Right kidney (tissue), 1 donor: ENCODE results near the gene MDH1.

ENCODE experiments used
- DNase-seq: peaks from one replicate; pipeline ENCODE4 v3.0.0-alpha.2; 2016

MDH1 gene

DNA sequence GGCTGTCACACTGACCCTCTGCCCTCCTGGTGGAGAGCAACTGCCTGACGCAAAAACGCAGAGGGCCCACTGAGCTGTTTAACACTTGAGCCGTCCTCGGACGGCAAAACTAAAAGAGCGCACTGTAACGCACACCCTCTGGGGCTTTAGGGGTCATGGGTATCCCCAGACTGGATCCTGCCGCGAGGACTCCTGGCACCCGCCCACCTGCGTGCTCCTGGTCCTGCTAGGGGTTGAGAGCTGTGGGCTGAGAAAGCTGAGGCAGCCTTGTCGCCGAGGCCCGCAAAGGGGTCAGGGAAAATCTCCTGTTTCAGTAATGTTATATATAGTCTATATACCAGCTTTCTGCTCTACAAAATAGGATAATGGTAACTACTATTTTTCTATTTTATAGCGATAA, 39.1 kb downstream of the MDH1 start:
- no peak for DNase-seq

GRCh38 chr2:63628403-63628942, 39.7 kb downstream of the MDH1 start:
- DNase-seq = no peak

DNA sequence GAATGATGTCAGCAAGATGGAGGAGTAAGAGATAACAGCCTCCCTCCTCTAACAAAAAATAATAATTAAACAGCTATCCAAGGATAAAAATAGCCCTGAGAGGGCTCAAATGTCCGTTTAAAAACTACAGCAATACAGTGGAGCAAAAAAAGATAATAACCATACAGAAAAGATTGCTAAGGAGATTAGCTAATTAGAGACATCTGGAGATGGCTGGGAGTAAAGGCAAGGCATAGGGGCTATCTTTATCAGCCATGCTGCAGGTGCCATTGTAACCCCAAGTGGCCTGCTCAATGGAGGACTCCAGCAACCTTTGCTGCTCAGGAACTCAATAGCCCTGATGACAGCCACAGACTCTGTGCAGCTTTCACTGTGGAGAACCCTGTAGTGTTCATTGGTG, 42.7 kb downstream of the MDH1 start:
- no peak for DNase-seq

DNA sequence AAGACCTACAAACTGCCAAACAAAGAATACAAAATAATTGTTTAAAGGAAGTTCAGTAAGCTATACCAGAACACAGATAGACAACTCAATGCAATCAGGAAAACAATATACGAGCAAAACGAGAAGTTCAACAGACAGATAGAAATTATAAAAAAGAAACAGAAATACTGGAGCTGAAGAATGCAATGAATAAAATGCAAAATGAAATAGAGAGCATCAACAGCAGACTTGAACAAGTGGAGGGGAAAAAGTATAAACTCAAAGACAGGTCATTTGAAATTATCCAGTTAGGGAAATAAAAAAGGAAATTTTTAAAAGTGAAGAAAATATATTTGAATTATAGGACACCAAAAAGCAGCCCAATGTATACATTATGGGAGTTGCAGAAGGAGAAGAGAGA, 43.6 kb downstream of the MDH1 start:
- no peak for DNase-seq

DNA sequence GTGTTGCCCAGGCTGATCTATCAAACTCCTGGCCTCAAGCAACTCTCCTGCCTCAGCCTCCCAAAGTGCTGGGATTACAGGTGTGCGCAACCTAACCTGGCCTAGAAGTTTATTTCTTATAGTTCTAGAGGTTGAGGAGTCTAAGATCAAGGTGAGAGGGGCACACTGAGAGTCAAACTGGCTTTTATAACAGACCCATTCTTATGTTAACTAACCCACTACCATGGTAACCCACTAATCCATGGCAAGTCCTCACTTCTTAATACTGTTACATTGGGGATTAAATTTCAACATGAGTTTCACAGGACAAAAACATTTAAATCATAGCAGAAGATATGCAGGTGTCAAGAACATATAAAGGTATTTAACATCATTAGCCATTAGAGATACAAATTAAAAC, 50.6 kb downstream of the MDH1 start:
- DNase-seq = no peak

DNA sequence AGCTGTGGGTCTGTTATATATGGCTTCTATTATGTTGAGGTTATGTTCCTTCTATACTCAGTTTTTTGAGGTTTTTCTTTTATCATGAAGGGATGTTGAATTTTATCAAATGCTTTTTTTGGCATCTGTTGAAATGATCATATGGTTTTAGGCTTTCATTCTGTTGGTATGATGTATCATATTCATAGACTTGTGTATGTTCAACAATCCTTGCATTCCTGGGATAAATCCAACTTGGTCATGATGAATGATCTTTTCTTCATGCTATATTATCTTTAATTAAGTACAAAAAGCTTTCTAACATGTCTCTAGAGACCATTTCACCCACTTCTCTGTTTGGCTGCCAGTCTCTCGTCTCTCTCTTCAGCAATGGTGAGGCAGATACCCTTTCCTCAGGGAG, 54.2 kb downstream of the MDH1 start:
- no peak for DNase-seq

DNA sequence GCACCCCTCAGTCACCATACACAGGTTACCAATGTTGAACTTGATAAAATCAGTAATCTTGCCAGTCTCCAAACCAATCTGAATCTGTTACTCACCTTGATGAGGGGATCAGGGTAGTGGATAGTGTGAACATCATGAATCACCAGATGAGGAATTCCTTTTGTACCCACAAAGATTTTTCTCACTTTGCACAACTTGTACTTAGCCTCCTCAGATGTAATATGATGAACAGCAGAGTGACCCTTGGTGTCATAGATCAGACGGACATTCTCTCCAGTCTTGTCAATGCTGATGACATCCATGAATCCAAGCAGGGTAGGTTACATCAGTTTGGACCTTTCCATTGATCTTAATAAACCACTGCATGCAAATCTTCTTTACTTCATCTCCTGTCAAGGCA, 54.7 kb downstream of the MDH1 start:
- no peak for DNase-seq

GRCh38 chr2:63648632-63649031, 59.9 kb downstream of the MDH1 start:
- no peak for DNase-seq

GRCh38 chr2:63649829-63650228, 61.1 kb downstream of the MDH1 start:
- DNase-seq = no peak

DNA sequence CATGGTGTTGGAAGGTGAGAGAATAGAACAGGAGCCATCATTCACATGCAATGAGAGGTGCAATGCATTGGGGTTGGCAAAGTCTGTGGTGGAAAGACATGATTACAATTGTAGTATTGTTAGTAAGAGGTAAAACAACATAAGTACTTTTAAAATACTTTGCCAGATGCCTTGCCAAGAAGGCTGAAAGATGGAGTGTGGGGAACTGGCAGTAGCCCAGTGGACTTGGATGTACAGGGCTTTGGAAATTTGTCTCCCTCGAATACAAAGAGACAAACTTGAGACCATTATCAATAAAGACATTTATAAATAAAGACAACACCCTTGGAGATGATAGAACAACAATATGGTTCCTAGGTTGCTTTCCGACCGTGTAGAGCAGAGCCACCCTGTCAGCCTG, 62.0 kb downstream of the MDH1 start:
- DNase-seq = no peak

DNA sequence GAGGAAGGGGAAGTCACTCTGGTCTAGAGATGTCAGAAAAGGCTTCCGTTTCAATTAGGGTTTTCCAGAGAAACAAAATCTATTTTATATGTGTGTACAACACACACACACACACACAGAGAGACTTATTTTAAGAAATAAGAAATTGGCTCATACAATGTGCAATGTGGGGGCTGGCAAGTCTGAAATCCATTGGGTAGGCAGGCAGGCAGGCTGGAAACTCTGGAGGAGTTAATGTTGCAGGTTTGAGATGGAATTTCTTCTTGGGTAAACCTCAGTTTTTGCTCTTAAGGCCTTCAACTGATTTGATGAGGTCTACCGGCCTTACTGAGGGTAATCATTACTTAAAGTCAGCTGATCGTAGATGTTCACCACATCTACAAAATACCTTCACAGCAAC, 62.6 kb downstream of the MDH1 start:
- no peak for DNase-seq

DNA sequence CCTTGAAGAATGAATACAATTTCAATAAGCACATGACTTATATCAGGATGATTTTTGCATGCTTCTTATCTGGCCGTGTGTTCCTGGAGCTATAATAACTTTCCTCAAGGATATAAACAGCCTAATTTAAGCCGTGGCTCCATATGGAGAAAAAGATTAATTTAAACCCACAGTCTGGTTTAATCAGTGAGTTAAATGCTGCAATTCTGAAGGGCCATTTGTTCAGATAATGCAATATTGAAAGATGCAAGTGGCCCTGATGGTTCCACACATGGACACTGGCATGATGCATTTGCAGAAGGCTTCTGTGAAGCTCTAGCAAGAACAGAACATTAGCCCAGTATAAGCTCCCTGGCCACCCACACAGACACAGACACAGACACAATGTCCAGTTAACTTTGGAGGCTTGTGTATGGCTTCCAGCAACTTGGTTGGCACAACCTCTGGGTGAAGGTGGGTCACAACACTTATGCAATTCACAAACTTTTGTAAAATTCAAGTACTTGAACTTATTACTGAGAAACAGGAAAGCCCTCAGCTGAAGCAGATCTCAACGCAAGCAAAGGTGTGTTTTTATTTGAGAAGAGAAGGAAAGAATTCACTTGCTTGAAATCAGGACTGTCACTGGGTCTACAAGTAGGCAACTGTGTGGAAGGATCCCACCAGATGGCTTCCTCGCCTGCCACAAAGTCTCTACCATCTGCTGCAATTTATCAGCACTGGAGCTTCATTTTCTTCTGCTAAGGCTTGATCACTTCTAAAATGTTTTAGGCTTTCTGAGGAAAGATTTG, 63.3 kb downstream of the MDH1 start:
- DNase-seq = no peak

DNA sequence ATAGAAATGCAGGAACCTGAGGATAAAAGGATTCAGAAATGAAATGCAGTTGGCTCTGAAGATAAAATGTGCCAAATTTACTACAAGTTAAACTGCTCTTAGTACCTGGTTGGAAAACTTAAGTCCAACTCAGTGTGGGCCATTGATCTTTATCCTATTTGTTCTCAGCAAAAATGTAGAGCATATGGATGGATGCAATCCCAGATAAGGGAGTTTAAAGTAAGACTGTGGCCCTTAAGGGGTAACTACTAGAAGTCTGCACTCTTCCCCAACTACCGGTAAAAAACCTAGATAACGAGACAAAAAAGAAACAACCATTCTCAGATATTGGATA, 63.9 kb downstream of the MDH1 start:
- no peak for DNase-seq

DNA sequence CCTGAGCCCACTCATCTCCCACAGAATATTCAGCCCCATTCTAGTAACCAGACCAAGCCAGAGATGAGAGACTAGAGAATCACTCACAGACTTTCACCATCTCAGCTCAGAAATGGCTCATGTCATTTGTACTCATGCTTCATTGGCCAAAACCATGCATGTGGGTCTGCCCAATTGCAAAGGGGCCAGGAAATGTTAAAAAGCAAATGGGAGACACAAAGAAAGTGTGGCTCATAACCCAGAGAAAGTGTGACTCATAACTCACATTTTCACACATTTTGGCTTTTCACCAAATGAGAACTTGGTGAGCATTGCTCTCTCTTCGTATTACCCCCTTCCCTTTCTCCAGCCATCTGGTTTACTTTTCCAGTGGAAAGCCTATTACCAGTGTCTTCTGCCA, 66.2 kb downstream of the MDH1 start:
- no peak for DNase-seq
